Suprapubic skin (tissue), 3 donors: ENCODE measurements around the gene HOXD9.

Source experiments
- CTCF ChIP-seq, 2 donors: fragments of 200-600 bp in 1 of 2; fragments of 450-650 bp in 1 of 2; sonication (generic) in 1 of 2; IDR thresholded peaks; one replicate each; pipeline ENCODE4 v1.5.1; 2016 to 2019; ENCODE audit warnings: antibody characterized with exemption in 2 of 2, mild to moderate bottlenecking in 1 of 2, moderate library complexity in 1 of 2
- POLR2AphosphoS5 ChIP-seq, 3 donors: sonication (generic); formaldehyde crosslinking; IDR thresholded peaks; one replicate each; pipeline ENCODE4 v1.6.1; 2017; ENCODE audit warnings: antibody characterized with exemption in 3 of 3

GRCh38 chr2:176140513-176141317 is 18.2 kb downstream of the HOXD9 start:
- peak; percentile 73 to 92 for TF ChIP-seq CTCF (IDR thresholded peaks at IDR 0.05)
- peak in 1 of 3 donors; percentile 21 for TF ChIP-seq POLR2AphosphoS5 (IDR thresholded peaks at IDR 0.05)
